Measurements from ENCODE around the gene XIRP1. TPM values are rescaled to one million over a fixed set of nuclear protein-coding genes. Genes with fewer than 3 reads are reported as not detected.

Gene XIRP1
- polyA plus RNA-seq, 3 donors: 0.13 to 0.25 (median 0.15) TPM

GRCh38 chr3:39144748-39145380 is 47.5 kb downstream of the XIRP1 start:
- DNase-seq: no peak

- DNase-seq: no peak
These were observed 48.2 kb downstream of the XIRP1 start for GRCh38 chr3:39144095-39144747.

DNA sequence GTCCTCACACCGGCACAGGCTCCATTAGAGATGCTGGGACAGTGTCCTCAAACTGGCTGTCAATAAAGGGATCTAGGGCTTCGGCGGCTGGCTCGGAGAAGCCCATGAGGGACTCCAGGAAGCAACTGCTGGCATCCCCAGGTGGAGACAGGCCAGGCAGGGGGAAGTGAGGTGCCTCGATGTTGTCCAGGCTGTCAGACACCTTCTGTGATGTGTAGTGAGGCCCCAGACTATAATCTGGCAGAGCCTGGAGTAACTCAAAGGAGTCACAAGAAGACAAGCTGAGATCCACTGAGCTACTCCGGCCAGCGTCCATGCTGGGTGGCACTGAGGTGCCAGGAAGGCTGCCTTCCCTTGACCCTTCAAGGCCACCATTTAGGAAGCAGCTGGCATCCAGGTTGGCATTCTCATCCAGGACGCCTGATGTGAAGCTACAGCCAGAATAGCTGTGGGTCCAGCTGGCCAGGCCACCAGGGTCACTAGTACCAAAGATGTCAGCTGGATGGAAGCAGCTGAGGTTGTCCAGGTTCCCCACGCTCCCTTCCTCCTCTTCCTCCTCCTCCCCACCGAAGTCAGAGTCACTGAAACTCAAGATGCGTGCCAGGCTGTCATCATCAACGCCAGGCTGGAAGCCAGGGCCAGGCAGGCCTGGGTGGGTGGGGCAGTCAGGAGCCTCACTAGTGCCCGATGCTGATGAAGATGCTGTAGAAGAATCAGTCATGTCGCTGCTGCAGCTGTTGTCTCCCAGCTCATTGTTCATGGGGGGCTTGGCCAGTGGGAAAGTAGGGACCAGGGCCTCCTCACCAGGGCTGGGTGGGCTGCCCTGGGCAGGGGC is 49.1 kb downstream of the XIRP1 start:
- no peak for DNase-seq

- DNase-seq: no peak
These were observed 50.3 kb downstream of the XIRP1 start for GRCh38 chr3:39142067-39142466.

DNA sequence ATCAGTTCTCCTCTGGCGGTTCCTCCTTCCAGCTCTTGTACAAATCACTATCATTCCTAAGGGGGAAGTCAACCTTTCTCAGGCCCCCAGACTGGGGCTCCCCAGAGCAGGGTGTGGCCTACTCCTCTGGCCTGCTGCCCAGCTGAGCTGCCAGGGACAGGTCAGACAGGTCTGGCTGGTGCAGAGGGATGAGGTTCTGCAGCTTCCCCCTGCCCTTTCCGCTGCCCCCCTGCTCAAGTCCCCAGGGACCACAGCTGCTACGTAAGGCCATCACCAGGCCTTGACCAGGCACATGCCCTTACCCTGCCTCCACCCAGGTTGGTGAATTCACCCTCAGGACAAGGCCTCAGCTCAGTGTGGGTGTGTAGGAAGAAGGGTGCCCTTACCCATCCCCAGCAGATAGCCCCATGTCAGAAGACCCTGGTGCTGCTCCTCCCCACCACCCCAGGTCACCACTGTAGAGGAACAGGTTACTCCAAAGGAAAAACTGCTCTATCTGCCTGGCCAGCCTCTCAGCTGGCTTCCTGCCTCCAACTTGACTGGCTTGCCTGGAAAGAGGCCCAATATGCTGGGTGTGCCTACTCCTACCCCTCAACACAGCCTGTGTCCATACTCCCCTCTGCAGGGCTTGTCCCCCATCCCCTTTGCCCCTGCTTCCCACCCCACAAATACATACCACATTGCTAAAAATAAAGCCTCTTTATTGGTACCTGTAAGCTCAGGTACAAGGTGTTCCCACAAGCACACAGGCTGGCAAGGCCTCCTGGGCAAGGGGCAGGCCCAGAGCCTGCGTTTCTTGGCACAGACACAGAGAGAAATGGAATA is 51.0 kb downstream of the XIRP1 start:
- no peak for DNase-seq

DNA sequence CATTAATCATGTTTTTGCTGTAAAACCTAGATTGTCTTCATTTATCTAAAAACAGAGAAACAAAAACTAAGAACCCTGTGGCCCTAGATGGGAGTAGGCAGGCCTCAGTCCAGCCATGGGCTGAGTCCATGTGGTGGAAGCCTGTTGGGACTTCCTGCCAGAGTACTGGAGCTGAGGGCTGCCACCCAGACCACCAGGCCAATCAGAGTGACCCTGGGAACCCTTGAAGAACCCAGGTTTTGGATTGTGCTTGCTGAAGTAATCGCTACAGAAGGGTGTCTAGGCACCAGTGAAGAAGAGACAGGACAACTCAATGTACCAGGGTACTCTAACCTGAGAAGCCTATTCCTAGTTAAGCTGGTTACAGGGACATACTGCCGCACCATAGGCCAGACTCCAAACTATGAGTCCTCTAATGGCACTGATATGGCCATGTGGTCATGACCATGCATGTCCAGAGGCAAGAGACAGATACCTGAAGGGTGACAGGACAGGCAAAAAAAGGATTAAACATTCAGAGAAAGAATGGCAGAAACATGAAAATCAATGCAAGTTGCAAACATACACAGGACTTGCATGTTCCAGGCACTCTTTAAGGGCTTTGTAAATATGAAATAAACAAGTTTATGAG is 51.9 kb downstream of the XIRP1 start:
- DNase-seq: no peak

- DNase-seq: no peak
These were observed 53.0 kb downstream of the XIRP1 start for GRCh38 chr3:39139442-39139841.

DNA sequence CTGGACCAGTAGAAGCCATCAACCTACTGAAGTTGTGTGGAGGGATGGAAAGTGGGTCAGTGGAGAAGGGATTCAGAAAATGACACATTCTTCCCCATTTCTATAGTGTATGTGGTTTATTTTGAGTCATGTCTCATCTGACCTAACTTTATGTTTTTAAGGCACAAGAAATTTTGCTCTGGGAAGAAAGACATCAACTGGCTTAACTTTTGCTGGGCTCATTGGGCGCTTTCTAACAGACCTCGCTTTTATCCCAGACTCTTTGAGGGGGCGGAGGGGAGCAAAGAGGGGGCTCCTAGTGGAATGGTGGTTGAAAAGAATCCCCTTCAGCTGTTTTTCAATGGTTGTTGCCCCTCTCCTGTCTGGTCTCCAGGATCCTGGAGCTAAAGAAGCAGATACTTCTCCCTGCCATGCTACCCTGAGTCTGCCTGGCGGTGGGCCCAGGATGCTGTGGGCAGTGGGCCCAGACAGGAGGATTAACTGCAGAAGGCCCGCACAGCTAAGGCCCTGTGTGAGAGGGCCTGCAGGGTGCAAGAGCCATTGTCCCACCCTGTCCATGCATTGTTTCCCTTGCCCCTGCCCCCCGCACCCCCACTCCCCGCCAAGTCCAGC is 53.5 kb downstream of the XIRP1 start:
- no peak for DNase-seq

DNA sequence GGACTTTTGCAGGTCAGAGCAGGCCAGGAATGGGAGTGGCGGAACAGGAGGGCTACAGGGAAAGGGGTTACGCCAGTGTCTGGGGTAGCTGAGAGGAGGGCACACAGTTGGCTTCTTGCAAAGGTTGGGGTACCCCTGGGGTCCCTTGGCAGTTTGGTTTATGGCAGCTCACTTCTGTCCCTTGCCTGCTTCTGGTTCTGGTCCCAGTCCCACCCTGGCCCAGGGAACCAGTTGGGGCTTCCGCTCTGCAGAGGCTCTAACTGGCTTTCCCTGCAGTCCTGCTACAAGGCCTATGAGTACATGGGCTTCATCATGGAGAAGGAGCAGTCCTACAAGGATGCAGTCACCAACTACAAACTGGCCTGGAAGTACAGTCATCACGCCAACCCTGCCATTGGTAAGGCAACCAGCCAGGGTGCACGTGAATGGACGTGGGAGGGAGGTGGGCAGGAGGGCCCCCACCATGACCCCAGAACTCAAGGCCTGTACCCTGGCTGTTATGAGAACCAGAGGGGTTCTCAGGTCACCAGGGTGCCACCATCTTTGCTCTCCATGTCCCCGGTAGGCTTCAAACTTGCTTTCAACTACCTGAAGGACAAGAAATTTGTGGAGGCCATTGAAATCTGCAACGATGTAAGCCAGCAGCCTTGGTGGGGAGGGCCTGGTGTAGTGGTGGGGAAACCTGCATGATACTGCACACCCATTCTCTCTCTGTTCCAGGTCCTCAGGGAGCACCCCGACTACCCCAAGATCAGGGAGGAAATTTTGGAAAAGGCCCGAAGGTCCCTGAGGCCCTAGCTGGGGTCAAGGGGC is 54.2 kb downstream of the XIRP1 start:
- no peak for DNase-seq

GRCh38 chr3:39137435-39137936 is 54.9 kb downstream of the XIRP1 start:
- no peak for DNase-seq

GRCh38 chr3:39136533-39137434 is 55.6 kb downstream of the XIRP1 start:
- DNase-seq: no peak

- DNase-seq: no peak
These were observed 57.1 kb downstream of the XIRP1 start for GRCh38 chr3:39135170-39135805.

GRCh38 chr3:39134305-39134704 is 58.1 kb downstream of the XIRP1 start:
- no peak for DNase-seq

- DNase-seq: no peak
These were observed 58.6 kb downstream of the XIRP1 start for GRCh38 chr3:39133822-39134221.

Data from renal pelvis (tissue), 4 donors.